K562 (cell line): Measurements from ENCODE around the gene NQO2. TPM values are rescaled to one million over a fixed set of nuclear protein-coding genes. Genes with fewer than 3 reads are reported as not detected.

Experiments
- BDP1 ChIP-seq: IDR thresholded peaks from 3 replicates; pipeline ENCODE4 v1.6.1; 2011; ENCODE audit not compliant: insufficient read length, insufficient read depth
- CCAR2 ChIP-seq: fragments of 200-400 bp; formaldehyde crosslinking; IDR thresholded peaks from 2 replicates; pipeline ENCODE4 v1.6.1; 2017; ENCODE audit warnings: mild to moderate bottlenecking, low read depth, low read length
- CHD4 ChIP-seq: fragments of 200-600 bp; sonication (generic); IDR thresholded peaks from 3 replicates; pipeline ENCODE4 v1.6.1; 2012; ENCODE audit warnings: low read depth, mild to moderate bottlenecking, mixed read lengths, low read length, inconsistent platforms; ENCODE audit not compliant: insufficient read depth, insufficient replicate concordance, poor library complexity, severe bottlenecking
- EP300 ChIP-seq: IDR thresholded peaks from 2 replicates; pipeline ENCODE4 v1.6.1; 2012; ENCODE audit warnings: low read length, improper control_type of control experiment
- FOXK1 ChIP-seq: sonication (generic); formaldehyde crosslinking; IDR thresholded peaks from 2 replicates; pipeline ENCODE4 v1.8.0; 2022; ENCODE audit warnings: missing genetic modification reagents, mild to moderate bottlenecking, borderline replicate concordance
- HOXB6 ChIP-seq: fragments of 250-450 bp; sonication (Bioruptor Pico); IDR thresholded peaks from 2 replicates; pipeline ENCODE4 v1.5.1; 2022; ENCODE audit warnings: mild to moderate bottlenecking, borderline replicate concordance
- KLF10 ChIP-seq: fragments of 250-450 bp; sonication (Bioruptor Pico); IDR thresholded peaks from 2 replicates; pipeline ENCODE4 v1.6.1; 2021; ENCODE audit warnings: matching md5 sums
- MEIS2 ChIP-seq: fragments of 450-650 bp; IDR thresholded peaks from 2 replicates; pipeline ENCODE4 v1.6.1; 2014; ENCODE audit warnings: mild to moderate bottlenecking; ENCODE audit not compliant: partially characterized antibody
- NFYB ChIP-seq: IDR thresholded peaks from 2 replicates; pipeline ENCODE4 v1.6.1; 2011; ENCODE audit warnings: mild to moderate bottlenecking, moderate library complexity; ENCODE audit not compliant: insufficient read length; ENCODE audit errors: extremely low read depth
- POLR2B ChIP-seq: fragments of 450-650 bp; IDR thresholded peaks from 2 replicates; pipeline ENCODE4 v1.6.1; 2018; ENCODE audit warnings: low read depth; ENCODE audit not compliant: partially characterized antibody
- RBM39 ChIP-seq: fragments of 200-400 bp; formaldehyde crosslinking; optimal IDR thresholded peaks from 2 replicates; pipeline ENCODE3; 2018; ENCODE audit warnings: low read depth, low read length
- SRSF9 ChIP-seq: fragments of 200-400 bp; formaldehyde crosslinking; IDR thresholded peaks from 2 replicates; pipeline ENCODE4 v1.6.1; 2017; ENCODE audit warnings: low read depth, low read length, borderline replicate concordance
- ZNF224 ChIP-seq: sonication (generic); formaldehyde crosslinking; IDR thresholded peaks from 2 replicates; pipeline ENCODE4 v1.8.0; 2022; ENCODE audit warnings: mild to moderate bottlenecking, missing genetic modification reagents
- ZNF263 ChIP-seq: sonication (generic); formaldehyde crosslinking; IDR thresholded peaks from 2 replicates; pipeline ENCODE4 v1.8.0; 2022; ENCODE audit warnings: mild to moderate bottlenecking, missing genetic modification reagents, borderline replicate concordance
- polyA plus RNA-seq, 8 experiments: library from polyadenylated mRNA; depleted of rRNA in 4 of 8; stranded (reverse) in 5 of 8; unstranded in 3 of 8; fragments of >200 nt; fragmentation: Nextera tagmentation in 2 of 8; fragmentation: Illumina TruSeq in 1 of 8; extraction: Ambion mirVana in 2 of 8; extraction: Trizol in 1 of 8; gene quantifications; 2 replicates each; pipeline versions ENCODE4 v1.2.1 to v1.2.3, GENCODE V29; 2011 to 2014; ENCODE audit warnings: inconsistent platforms in 1 of 8, missing spikeins in 1 of 8
- total RNA-seq, 7 experiments: library from RNA; depleted of rRNA in 6 of 7; stranded (reverse); fragments of >200 nt in 6 of 7; fragmentation: Illumina TruSeq in 2 of 7; extraction: Trizol in 2 of 7; gene quantifications; 2 replicates each; pipeline versions ENCODE4 v1.2.1 to v1.2.3, GENCODE V29; 2011 to 2021; ENCODE audit warnings: low replicate concordance in 1 of 7
- TF ChIP-seq, protein P1 (sequence below): sonication (generic); formaldehyde crosslinking; IDR thresholded peaks from 2 replicates; pipeline ENCODE4 v1.8.1; 2023; ENCODE audit warnings: mild to moderate bottlenecking, missing genetic modification reagents
- TF ChIP-seq, protein P2 (sequence below): fragments of 450-650 bp; IDR thresholded peaks from 2 replicates; pipeline ENCODE4 v1.7.0; 2016; ENCODE audit warnings: borderline replicate concordance
- TF ChIP-seq, protein P3 (sequence below): fragments of 250-450 bp; sonication (Bioruptor Pico); IDR thresholded peaks from 2 replicates; pipeline ENCODE4 v1.8.0; 2022; ENCODE audit warnings: moderate library complexity, mild to moderate bottlenecking, inconsistent platforms
- TF ChIP-seq, protein P4 (sequence below): sonication (generic); formaldehyde crosslinking; IDR thresholded peaks from 2 replicates; pipeline ENCODE4 v1.9.0; 2022; ENCODE audit warnings: mild to moderate bottlenecking, missing genetic modification reagents
- TF ChIP-seq, protein P5 (sequence below): sonication (generic); formaldehyde crosslinking; IDR thresholded peaks from 2 replicates; pipeline ENCODE4 v1.8.1; 2023; ENCODE audit warnings: mild to moderate bottlenecking, missing genetic modification reagents
- TF ChIP-seq, protein P6 (sequence below): fragments of 250-450 bp; sonication (Bioruptor Pico); IDR thresholded peaks from 2 replicates; pipeline ENCODE4 v1.9.0; 2021; ENCODE audit warnings: mild to moderate bottlenecking

The NQO2 gene
- total and polyA plus RNA-seq, 9 of the 15 experiments (the other 6 are each of a cell fraction or from before 2014, with no cell fraction given), result 54.6 to 214 (median 116) TPM

DNA sequence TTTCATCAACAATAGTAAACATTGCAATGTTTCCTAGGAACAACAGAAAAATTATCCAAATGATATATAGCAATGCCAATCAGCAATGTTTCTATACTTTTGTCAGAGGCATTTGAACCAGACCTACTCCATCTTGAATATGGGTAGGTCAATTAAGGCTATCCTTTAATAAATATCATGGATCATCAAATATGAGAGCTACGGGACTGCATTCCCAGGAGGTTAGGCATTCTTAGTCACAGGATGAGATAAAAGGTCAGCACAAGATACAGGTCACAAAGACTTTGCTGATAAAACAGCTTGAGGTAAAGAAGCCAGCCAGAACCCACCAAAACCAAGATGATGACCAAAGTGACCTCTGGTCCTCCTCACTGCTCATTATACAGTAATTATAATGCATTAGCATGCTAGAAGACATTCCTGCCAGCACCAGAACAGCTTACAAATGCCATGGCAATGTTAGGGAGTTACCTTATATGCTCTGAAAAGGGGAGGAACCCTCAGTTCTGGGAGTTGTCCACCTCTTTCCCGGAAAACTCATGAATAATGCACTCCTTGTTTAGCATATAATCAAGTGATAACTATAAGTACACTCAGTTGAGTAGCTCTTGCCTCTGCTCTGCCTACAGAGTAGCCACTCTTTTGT, 19.8 kb upstream of the NQO2 start (continued):
- no peak for TF ChIP-seq CCAR2
- no peak for TF ChIP-seq HOXB6 (CRISPR knock-in tag)
- TF ChIP-seq, protein P1, sequence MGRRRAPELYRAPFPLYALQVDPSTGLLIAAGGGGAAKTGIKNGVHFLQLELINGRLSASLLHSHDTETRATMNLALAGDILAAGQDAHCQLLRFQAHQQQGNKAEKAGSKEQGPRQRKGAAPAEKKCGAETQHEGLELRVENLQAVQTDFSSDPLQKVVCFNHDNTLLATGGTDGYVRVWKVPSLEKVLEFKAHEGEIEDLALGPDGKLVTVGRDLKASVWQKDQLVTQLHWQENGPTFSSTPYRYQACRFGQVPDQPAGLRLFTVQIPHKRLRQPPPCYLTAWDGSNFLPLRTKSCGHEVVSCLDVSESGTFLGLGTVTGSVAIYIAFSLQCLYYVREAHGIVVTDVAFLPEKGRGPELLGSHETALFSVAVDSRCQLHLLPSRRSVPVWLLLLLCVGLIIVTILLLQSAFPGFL (CRISPR knock-in tag), result no peak
- TF ChIP-seq, protein P2, sequence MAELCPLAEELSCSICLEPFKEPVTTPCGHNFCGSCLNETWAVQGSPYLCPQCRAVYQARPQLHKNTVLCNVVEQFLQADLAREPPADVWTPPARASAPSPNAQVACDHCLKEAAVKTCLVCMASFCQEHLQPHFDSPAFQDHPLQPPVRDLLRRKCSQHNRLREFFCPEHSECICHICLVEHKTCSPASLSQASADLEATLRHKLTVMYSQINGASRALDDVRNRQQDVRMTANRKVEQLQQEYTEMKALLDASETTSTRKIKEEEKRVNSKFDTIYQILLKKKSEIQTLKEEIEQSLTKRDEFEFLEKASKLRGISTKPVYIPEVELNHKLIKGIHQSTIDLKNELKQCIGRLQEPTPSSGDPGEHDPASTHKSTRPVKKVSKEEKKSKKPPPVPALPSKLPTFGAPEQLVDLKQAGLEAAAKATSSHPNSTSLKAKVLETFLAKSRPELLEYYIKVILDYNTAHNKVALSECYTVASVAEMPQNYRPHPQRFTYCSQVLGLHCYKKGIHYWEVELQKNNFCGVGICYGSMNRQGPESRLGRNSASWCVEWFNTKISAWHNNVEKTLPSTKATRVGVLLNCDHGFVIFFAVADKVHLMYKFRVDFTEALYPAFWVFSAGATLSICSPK, result no peak
- peak; percentile 44; the same call in 1 of the 2 replicates for TF ChIP-seq EP300
- TF ChIP-seq, protein P3, sequence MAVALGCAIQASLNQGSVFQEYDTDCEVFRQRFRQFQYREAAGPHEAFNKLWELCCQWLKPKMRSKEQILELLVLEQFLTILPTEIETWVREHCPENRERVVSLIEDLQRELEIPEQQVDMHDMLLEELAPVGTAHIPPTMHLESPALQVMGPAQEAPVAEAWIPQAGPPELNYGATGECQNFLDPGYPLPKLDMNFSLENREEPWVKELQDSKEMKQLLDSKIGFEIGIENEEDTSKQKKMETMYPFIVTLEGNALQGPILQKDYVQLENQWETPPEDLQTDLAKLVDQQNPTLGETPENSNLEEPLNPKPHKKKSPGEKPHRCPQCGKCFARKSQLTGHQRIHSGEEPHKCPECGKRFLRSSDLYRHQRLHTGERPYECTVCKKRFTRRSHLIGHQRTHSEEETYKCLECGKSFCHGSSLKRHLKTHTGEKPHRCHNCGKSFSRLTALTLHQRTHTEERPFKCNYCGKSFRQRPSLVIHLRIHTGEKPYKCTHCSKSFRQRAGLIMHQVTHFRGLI, result peak; percentile 90
- TF ChIP-seq MEIS2, result no peak
- no peak for TF ChIP-seq ZNF263
- TF ChIP-seq ZNF224 (CRISPR knock-in tag), result no peak
- no peak for TF ChIP-seq SRSF9
- TF ChIP-seq, protein P4, sequence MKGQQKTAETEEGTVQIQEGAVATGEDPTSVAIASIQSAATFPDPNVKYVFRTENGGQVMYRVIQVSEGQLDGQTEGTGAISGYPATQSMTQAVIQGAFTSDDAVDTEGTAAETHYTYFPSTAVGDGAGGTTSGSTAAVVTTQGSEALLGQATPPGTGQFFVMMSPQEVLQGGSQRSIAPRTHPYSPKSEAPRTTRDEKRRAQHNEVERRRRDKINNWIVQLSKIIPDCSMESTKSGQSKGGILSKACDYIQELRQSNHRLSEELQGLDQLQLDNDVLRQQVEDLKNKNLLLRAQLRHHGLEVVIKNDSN (CRISPR knock-in tag), result no peak
- TF ChIP-seq RBM39, result no peak
- TF ChIP-seq, protein P5, sequence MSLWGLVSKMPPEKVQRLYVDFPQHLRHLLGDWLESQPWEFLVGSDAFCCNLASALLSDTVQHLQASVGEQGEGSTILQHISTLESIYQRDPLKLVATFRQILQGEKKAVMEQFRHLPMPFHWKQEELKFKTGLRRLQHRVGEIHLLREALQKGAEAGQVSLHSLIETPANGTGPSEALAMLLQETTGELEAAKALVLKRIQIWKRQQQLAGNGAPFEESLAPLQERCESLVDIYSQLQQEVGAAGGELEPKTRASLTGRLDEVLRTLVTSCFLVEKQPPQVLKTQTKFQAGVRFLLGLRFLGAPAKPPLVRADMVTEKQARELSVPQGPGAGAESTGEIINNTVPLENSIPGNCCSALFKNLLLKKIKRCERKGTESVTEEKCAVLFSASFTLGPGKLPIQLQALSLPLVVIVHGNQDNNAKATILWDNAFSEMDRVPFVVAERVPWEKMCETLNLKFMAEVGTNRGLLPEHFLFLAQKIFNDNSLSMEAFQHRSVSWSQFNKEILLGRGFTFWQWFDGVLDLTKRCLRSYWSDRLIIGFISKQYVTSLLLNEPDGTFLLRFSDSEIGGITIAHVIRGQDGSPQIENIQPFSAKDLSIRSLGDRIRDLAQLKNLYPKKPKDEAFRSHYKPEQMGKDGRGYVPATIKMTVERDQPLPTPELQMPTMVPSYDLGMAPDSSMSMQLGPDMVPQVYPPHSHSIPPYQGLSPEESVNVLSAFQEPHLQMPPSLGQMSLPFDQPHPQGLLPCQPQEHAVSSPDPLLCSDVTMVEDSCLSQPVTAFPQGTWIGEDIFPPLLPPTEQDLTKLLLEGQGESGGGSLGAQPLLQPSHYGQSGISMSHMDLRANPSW (CRISPR knock-in tag), result no peak
- TF ChIP-seq KLF10 (CRISPR knock-in tag), result no peak
- TF ChIP-seq NFYB, result no peak
- TF ChIP-seq CHD4, result no peak
- no peak for TF ChIP-seq POLR2B
- no peak for TF ChIP-seq FOXK1 (CRISPR knock-in tag)
- TF ChIP-seq, protein P6, sequence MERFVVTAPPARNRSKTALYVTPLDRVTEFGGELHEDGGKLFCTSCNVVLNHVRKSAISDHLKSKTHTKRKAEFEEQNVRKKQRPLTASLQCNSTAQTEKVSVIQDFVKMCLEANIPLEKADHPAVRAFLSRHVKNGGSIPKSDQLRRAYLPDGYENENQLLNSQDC (CRISPR knock-in tag), result no peak
- no peak for TF ChIP-seq BDP1
